ENCODE data around the gene KDM2A. TPM values are rescaled to one million over a fixed set of nuclear protein-coding genes. Genes with fewer than 3 reads are reported as not detected.
A peak's percentile ranks its signal among the peaks of the same experiment; 100 is the strongest.

Gene KDM2A
- total RNA-seq, 1 experiment from 2014 or later, result 121 TPM

- POLR2A ChIA-PET (ENCODE audit: low non-redundant PET), result interaction anchor here (0.5 kb wide), 1 partner anchor 403 kb away, joined by 4 read pairs; no protein-coding TSS in a partner anchor
- CTCF ChIA-PET, result interaction anchor here (1.8 kb wide), 1 partner anchor 145 kb away, joined by 5 read pairs; no protein-coding TSS in a partner anchor
Measured at GRCh38 chr11:67116758-67117105, 2.3 kb upstream of the KDM2A start.

GRCh38 chr11:67117176-67117575, 1.9 kb upstream of the KDM2A start:
- Histone ChIP-seq H3K9me3 (ENCODE audit: low read depth, low read length, poor library complexity, severe bottlenecking) (no peaks in the 10 kb centered on the region), H3K27me3 (replicated peaks; ENCODE audit: insufficient read depth, low read depth, low read length, poor library complexity) (no peaks in the 10 kb centered on the region), H3K27ac (ENCODE audit: low read depth, low read length, poor library complexity, severe bottlenecking) (no peak overlapping the region), H3K4me3 (ENCODE audit: low read depth, low read length, poor library complexity, severe bottlenecking) (no peak overlapping the region), H3K4me1 (ENCODE audit: insufficient read depth, low read length, poor library complexity, severe bottlenecking) (peaks cover 10% of the 10 kb centered on the region), H3K36me3 (ENCODE audit: insufficient read depth, low read length, poor library complexity, severe bottlenecking) (no peaks in the 10 kb centered on the region)
- intact Hi-C loops (cut with micrococcal nuclease; ENCODE audit: unreplicated experiment), result no loop called here
- DNase-seq (ENCODE audit: low spot score), result no peak
- ChIA-PET CTCF (interaction anchor here (0.6 to 1.8 kb wide), 2 partner anchors 112 to 145 kb away, joined by 5 read pairs; no protein-coding TSS in a partner anchor), POLR2A (ENCODE audit: low non-redundant PET) (interaction anchor here (0.5 kb wide), 1 partner anchor 403 kb away, joined by 4 read pairs; no protein-coding TSS in a partner anchor)
- TF ChIP-seq, protein P1, sequence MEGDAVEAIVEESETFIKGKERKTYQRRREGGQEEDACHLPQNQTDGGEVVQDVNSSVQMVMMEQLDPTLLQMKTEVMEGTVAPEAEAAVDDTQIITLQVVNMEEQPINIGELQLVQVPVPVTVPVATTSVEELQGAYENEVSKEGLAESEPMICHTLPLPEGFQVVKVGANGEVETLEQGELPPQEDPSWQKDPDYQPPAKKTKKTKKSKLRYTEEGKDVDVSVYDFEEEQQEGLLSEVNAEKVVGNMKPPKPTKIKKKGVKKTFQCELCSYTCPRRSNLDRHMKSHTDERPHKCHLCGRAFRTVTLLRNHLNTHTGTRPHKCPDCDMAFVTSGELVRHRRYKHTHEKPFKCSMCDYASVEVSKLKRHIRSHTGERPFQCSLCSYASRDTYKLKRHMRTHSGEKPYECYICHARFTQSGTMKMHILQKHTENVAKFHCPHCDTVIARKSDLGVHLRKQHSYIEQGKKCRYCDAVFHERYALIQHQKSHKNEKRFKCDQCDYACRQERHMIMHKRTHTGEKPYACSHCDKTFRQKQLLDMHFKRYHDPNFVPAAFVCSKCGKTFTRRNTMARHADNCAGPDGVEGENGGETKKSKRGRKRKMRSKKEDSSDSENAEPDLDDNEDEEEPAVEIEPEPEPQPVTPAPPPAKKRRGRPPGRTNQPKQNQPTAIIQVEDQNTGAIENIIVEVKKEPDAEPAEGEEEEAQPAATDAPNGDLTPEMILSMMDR (conservative IDR thresholded peaks at IDR 0.05; ENCODE audit: low read depth, low read length), result no peak
- TF ChIP-seq EZH2 (IDR thresholded peaks at IDR 0.05; ENCODE audit: borderline replicate concordance, low read depth, low read length, poor library complexity, severe bottlenecking), result no peak
- TSS peak; percentile 66 for BruUV-seq (replicated peaks)

More at GRCh38 chr11:67116758-67117105, 2.3 kb upstream of the KDM2A start:
- intact Hi-C loops (cut with micrococcal nuclease; ENCODE audit: unreplicated experiment), result no loop called here
- Histone ChIP-seq H3K36me3 (ENCODE audit: insufficient read depth, low read length, poor library complexity, severe bottlenecking) (no peaks in the 10 kb centered on the region), H3K27me3 (replicated peaks; ENCODE audit: insufficient read depth, low read depth, low read length, poor library complexity) (no peaks in the 10 kb centered on the region), H3K4me1 (ENCODE audit: insufficient read depth, low read length, poor library complexity, severe bottlenecking) (peaks cover 8% of the 10 kb centered on the region), H3K4me3 (ENCODE audit: low read depth, low read length, poor library complexity, severe bottlenecking) (no peak overlapping the region), H3K27ac (ENCODE audit: low read depth, low read length, poor library complexity, severe bottlenecking) (no peak overlapping the region), H3K9me3 (ENCODE audit: low read depth, low read length, poor library complexity, severe bottlenecking) (no peaks in the 10 kb centered on the region)
- TF ChIP-seq EZH2 (IDR thresholded peaks at IDR 0.05; ENCODE audit: borderline replicate concordance, low read depth, low read length, poor library complexity, severe bottlenecking), result no peak
- TF ChIP-seq, protein P1 (conservative IDR thresholded peaks at IDR 0.05; ENCODE audit: low read depth, low read length), result no peak
- no TSS peak for BruUV-seq (replicated peaks)
- no peak for DNase-seq (ENCODE audit: low spot score)

DNA sequence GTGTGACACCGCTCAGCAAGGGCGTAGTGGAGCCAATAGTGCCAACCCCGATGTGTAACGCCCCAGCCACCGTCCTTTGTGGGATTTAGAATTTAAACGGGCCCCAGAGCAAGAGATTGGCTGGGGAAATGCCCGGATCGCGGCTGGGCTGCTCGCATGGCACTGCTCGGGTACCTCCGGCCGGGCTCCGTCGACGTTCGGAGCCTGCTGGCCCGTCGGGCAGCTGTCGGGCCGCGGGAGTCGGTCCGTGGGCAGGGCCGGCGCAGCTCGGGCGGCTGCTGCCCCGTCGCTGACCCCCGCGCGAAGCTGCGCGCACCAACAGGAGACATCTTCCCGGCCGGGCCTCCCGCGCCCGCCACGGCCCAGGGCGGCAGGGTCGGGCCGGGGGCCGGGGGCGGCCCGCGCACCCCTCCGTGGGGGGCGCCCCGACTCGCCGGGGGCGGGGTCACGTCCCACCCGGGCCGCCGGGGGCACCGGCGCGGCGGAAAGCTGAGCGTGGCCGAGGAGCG, 1.3 kb upstream of the KDM2A start:
- no TSS peak for BruUV-seq (replicated peaks)
- DNase-seq (ENCODE audit: low spot score), result peak; percentile 22
- peak overlapping the region; percentile 89 for H3K27ac ChIP-seq (ENCODE audit: low read depth, low read length, poor library complexity, severe bottlenecking)
- peaks cover 10% of the 10 kb centered on the region for H3K4me1 ChIP-seq (ENCODE audit: insufficient read depth, low read length, poor library complexity, severe bottlenecking)
- peak overlapping the region; percentile 47 for H3K4me3 ChIP-seq (ENCODE audit: low read depth, low read length, poor library complexity, severe bottlenecking)
- no peaks in the 10 kb centered on the region for H3K9me3 ChIP-seq (ENCODE audit: low read depth, low read length, poor library complexity, severe bottlenecking)
- ChIA-PET CTCF (interaction anchor here (0.6 to 1.8 kb wide), 2 partner anchors 111 to 144 kb away, joined by 5 read pairs; no protein-coding TSS in a partner anchor), POLR2A (ENCODE audit: low non-redundant PET) (no interaction called here)
- no peaks in the 10 kb centered on the region for H3K36me3 ChIP-seq (ENCODE audit: insufficient read depth, low read length, poor library complexity, severe bottlenecking)
- no peak for TF ChIP-seq EZH2 (IDR thresholded peaks at IDR 0.05; ENCODE audit: borderline replicate concordance, low read depth, low read length, poor library complexity, severe bottlenecking)
- TF ChIP-seq, protein P1 (conservative IDR thresholded peaks at IDR 0.05; ENCODE audit: low read depth, low read length), result no peak
- no peaks in the 10 kb centered on the region for H3K27me3 ChIP-seq (replicated peaks; ENCODE audit: insufficient read depth, low read depth, low read length, poor library complexity)
- intact Hi-C loops (cut with micrococcal nuclease; ENCODE audit: unreplicated experiment), result no loop called here
